GM18498 (cell line): Measurements from ENCODE around the gene SPOCK2.
"Not testable (repeated sequence)": the region's sequence is repeated elsewhere in the genome, so short reads cannot be mapped to it uniquely, and the experiment has no call there.

Experiments used
- ATAC-seq: cut with Tn5 transposase; IDR thresholded peaks from one replicate; pipeline ENCODE4 v1.9.1; 2021; ENCODE audit warnings: mild to moderate bottlenecking, moderate library complexity; ENCODE audit not compliant: unreplicated experiment

The SPOCK2 gene

DNA sequence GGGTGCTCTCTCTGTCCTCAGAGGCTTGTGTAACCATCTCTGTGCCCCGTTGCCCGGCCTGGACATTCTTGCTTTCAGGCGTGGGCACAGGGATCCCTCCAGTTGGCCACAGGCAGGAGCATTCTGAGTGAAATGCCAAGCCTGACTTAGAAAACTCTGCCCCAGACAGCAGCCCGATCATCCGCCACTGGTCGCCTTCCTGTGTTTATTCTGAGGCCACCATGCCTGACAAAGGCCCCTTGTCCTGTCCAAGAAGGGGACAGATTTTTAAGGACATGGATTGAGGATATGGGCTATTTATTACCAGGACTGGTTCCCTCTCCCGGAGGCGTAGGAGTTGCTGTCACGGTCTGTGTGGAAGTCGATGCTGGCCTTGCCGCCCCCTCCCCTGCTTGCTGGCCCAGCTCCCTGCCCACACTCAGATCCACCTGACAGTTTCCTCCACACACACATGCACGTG is 54.3 kb downstream of the SPOCK2 start:
- no peak for ATAC-seq

DNA sequence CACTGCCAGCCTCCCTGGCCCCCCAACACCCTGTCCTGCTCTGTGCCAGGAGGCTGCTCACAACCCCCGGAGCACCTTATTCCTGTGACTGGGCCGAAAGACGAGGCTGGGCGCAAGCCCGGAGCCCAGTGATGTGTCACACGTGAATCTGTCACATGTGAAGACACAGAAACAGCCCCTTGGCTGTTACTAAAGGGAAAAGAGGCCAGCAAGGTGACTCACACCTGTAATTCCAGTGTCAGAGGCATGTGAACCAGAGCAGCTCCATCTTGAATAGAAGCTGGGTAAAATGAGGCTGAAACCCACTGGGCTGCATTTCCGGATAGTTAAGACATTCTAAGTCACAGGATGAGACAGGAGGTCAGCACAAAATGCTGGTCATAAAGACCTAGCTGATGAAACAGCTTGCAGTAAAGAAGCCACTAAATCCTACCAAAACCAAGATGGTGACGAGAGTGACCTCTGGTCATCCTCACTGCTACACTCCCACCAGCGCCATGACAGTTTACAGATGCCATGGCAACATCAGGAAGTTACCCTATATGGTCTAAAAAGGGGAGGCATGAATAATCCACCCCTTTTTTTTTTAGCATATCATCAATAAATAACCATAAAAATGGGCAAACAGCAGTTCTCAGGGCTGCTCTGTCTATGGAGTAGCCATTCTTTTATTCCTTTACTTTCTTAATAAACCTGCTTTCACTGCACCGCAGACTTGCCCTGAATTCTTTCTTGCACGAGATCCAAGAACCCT is 55.8 kb downstream of the SPOCK2 start:
- ATAC-seq: not testable (repeated sequence)

DNA sequence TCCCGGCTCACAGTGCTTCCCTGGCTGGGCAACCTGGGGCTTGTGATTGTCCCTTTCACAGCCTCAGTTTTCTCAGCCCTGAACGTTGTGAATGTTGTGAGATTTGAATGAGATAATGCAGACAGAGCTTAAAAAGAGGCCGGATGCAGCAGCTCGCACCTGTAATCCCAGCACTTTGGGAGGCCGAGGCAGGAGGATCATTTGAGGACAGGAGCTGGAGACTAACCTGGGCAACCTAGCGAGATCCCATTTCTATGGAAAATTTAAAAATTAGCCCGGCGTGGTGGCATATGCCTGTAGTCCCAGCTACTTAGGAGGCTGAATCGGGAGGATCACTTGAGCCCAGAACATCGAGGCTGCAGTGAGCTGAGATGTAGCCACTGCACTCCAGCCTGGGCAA is 56.6 kb downstream of the SPOCK2 start:
- ATAC-seq: no peak

DNA sequence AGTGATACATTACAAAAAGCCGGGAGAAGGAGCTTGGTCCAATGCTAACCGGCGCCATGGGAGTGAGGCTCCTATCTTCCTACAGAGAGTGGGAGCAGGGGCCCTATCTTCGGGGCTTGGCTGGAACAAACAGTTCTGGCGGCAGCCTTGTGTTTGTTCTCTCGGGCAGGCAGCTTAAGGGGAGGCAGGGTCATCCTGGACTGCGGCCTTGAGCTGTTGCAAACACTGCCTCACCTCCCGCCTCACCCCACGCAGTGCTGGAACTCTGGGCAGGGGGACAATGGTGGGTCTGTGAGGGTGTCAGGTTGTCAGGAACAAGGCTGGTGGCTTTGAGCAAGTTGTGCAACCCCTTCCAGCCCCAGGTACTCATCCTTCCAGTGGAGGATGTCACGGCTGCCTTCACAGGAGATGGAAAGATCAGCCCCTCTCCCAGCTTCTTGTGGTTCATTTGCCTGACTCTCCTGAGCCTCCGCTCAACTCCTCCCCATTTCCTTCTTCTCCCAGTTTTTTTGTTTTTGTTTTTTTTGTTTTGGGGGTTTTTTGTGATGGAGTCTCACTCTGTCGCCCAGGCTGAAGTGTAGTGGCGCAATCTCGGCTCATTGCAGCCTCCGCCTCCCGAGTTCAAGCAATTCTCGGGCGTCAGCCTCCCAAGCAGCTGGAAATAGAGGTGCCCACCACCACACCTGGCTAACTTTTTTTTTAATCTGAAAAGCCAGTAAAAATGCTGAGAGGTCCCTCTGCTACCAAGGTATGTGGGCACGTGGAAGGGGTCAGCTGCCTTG is 57.4 kb downstream of the SPOCK2 start:
- ATAC-seq: no peak

DNA sequence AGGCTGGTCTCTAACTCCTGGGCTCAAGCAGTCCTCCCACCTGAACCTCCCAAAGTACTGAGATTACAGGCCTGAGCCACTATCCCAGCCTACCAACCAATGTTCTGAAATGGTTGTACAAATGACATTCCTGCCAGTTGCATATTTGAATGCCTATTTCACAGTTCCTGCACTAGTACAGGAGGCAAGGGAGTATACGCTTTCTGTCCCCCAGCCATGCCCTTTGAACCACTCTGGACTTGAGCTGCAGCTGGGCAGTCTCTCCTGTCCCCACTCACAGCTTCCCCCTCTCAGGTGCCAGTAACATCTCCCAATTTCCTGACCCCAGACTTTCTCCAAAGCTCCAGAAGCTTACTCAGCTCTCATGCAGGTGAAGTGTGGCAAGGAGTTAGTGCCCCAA is 58.9 kb downstream of the SPOCK2 start:
- ATAC-seq: no peak

DNA sequence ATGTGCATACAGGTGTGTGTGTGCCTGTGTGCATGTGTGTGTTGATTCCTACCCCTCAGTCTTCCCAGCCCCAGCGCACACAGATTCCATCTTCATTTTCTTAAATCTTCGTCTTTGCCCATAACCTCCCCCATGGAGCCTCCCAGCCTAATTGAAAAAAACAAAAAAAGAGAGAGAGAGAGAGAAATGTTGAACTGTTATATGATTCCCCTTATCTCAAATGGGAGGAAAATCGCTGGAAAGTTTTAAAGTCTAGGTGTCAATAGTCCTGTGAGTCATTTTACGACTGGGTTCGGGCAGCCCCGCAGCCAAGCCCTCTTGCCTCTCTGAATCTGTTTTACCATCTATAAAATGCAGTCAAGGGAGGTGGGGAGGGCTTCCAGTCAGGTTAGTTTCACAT is 60.9 kb downstream of the SPOCK2 start:
- no peak for ATAC-seq

DNA sequence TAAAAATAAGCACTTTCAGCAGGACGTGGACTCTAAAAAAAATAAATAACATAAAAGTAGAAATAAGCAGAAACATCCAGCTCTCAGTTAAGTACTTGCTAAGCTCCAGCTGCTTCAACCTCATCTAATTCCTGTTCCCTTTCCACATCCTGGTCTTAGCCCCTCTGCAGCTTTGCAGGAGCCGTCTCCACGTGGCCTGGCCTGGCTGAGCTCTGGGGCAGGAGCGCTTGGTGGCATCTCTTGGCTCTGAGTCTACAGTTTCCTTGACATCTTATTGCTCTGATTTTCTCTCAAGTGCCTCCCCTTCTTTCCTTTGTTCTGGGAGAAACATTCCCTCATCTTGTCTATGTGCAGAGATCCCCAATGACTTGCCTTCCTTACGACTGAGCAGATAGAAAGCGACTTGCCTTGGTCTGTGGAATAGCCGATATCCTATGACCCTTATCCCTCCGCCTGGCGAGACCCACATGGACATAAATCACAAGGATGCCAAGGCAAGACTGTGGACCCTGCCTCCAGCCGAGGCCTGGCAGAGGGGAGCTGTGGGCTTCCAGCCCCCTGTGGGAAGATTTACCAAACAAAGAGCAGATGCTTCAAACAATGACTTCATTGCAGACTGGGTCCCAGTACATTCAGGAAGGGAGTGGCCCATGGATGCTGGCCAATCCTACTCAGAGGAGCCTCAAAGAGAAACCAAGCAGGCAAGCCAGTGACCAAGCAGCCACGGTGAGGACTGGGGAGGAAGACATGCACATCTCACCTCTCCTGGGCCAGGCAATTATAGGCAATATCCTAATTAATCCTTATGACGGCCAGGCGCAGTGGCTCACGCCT is 61.9 kb downstream of the SPOCK2 start:
- ATAC-seq: no peak

DNA sequence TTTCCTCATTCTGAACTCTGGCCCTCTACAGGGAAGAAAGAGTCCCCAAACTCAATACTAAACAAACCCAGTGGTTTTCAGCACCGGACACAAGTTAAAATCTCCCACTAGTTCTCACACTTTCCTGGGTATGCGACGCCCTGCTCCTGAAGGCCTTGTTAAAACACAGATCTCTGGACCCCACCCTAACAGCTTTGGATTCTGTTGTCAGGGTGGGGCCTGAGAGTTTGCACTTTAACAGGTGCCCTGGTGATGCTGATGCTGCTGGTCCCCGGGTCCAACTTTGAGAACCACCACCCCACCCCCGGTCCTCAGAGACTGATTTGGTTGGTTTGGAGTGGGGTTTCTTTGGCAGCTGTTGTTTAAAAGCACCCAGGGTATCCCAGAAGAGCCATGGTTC is 62.5 kb downstream of the SPOCK2 start:
- no peak for ATAC-seq

DNA sequence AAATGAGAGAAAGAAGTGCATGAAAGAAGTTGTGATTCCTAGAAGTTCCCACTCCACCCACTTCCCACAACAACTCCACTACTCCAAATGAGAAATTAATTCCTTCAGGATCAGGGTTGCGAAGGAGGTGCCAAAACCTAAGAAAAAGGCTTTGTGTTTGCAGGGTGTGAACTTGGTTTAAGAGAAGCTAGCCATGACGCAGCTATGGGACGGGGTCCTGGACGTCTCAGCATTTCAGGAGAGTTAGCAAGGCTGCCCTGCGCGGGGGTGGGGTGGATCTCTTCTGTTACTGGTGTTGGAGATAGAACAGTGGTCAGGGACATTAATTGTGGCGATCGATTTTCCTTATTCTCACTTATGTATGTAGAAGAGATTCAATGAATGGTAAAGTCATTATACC is 63.0 kb downstream of the SPOCK2 start:
- no peak for ATAC-seq

DNA sequence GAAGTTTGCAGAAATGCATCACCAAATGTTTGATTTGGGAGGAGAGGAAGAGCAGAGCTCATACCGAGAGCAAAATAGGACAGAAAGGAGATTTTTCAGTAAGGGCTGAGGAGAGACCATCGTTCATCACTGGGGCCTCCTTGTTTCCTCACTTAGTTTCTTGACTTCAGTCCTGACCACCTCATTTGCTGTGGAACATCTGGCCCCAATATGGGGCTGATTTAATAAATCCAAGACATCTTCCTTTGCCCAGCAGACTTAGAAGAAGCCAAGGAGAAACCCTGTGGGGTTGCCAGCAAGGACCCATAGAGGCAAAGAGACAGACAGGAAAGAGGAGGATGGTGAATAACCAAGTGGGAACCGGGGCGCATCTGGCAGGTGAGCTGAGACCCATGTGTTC is 63.8 kb downstream of the SPOCK2 start:
- no peak for ATAC-seq

DNA sequence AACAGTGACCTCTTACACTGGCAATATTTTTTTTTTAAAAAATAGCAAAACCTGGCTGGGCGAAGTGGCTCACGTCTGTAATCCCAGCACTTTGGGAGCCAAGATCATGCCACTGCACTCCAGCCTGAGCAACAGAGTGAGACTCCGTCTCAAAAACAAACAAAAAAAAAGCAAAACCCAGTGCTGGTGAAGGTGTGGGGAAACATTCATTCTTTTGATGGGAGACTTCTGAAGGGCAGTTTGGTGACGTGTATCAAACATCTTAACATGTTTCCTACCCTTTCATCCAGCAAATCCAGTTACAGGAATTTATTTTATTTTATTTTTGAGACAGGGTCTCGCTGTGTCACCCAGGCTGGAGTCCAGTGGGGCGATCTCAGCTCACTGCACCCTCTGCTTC is 66.1 kb downstream of the SPOCK2 start:
- no peak for ATAC-seq

DNA sequence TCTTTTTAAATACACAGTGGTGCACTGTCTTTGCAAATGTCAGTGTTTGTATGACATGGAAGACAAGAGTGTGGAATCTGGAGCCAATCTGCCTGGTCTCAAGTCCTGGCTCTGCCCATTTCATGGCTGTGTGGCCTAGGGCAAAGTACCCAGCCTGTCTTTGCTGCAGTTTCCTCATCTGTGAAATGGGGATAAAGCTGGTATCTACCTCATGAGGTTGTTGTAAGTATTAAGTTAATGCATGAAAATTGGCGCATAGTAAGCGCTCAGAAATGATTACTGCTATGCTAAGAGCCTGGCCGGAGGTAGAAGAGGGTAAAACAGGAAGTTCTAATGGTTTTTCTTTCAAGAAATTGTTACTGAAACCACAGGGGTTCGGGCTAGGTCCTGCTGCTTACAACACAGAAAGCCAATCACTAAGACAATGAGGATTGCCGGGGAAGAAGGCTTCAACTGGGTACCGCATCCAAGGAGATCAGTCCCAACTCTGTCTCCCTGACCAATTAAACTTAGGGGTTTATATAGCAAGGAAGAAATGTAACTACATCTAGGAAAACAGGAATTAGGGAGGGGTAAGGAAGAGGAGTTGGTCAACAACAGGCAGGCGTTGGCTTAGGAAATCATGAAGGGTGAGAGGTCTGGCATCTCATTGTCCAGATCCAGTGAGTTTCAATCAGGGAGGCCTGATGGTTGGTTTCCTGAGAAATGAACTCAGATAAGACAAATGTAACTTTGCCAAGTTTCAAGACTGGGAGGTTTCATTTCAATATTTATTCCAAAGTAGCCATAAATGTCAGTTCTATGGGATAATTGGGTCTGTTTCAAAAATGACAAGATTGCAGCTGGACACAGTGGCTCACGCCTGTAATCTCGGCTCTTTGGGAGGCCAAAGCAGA is 67.2 kb downstream of the SPOCK2 start:
- ATAC-seq: no peak

DNA sequence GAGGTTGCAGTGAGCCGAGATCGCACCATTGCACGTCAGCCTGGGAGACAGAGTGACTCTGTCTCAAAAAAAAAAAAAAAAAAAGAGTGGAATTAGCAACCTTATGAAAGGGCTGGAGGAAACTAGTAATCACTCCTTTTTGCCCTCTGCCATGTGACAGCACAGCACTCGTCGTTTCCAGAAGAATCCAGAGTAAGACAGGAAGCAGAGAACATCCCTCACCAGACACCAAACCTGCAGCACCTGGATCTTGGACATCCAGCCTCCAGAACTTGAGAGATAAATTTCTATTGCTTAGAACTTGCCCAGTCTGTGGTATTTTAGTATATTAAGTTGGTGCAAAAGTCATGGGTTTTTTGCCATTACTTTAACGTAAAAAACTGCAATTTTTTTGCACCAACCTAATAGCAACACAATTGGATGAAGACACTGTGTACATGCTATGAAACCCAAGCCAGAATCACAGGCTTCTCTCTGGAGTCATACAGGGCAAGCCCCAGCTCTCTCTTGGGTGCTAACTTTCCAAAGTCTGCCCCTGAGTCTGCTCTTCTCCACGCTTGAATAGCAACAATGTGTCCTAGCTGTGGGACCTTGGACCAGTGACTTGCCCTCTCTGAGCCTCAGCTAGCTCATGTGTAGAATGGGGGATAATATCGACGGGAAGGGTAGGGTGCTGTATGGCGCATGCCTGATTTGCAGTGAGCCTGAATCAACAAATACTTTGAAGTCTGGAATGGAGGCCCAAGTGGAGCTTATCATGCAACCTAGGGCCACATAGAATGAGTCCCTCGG is 69.1 kb downstream of the SPOCK2 start:
- ATAC-seq: no peak

DNA sequence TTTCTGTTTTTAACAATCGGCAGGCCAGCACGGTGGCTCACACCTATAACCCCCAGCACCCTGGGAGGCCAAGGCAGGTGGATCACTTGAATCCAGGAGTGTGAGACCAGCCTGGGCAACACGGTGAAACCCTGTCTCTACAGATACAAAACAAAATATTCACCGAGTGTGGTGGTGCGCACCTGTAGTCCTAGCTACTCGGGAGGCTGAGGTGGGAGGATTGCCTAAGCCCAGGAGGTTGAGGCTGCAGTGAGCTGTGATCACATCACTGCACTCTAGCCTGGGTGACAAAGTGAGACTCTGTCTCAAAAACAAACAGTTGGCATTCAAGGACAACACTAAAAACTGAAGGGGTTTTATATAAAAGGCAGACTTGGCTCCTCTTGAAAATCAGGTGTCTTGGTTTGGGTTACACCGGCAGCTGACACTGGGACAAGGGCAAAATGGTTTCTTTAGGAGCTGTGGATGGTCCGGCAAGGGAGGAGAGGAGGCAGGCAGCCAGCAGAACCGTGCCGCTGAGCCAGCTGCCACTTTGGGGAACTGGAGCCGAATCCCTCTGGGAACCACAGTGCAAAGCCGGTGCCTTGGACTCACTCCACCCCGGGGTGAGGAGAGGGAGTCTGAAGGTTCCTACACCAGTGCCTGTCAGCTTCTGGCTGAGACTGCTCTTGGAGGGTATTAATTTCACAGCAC is 71.6 kb downstream of the SPOCK2 start:
- no peak for ATAC-seq

DNA sequence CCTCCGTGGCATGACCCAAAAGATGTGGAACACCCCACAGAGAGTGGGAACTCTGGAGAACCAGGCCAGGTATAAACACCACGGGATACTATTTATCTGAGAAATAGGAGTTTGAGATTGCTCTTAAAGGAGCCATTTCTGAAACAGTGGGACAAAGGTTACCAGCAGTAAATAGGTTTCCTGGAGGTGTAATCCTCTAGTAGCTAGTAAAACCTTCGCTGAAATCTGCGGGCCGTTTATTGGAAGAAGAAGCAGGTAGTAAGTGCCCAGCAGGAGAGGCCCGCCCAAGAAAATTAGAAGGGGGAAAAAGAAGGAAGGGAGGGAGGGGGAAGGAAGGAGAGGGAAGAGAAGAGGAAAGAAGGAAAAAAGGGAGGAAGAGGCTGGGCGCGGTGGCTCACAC is 72.5 kb downstream of the SPOCK2 start:
- ATAC-seq: no peak

DNA sequence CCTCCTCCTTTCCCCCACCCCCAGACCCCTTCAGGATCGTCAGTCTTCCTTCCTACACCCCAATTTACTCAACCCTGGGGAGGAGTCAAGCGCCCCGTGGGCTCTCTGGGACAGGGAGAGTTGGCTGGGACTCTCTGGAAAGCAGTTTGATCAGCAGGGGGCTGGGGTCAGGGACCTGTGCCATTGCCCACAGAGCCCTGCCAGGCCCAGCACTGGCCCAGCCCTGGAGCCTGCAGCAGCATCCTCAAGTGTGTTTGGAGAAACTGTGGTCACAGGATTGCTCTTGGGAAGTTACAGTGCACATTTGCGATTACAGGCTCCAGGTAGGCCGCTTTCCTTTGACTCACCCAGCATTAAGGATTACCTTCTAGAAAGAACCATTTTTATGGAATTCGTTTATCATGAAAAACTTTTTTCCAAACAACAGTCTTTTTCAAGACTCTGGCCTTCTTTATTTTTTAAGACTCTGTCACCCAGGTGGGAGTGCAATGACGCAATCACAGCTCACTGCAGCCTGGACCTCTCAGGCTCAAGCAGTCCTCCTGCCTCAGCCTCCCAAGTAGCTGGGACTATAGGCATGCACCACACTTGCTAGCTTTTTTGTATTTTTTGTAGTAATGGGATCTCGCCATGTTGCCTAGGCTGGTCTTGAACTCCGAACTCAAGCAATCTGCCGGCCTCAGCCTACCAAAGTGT is 73.4 kb downstream of the SPOCK2 start:
- no peak for ATAC-seq

DNA sequence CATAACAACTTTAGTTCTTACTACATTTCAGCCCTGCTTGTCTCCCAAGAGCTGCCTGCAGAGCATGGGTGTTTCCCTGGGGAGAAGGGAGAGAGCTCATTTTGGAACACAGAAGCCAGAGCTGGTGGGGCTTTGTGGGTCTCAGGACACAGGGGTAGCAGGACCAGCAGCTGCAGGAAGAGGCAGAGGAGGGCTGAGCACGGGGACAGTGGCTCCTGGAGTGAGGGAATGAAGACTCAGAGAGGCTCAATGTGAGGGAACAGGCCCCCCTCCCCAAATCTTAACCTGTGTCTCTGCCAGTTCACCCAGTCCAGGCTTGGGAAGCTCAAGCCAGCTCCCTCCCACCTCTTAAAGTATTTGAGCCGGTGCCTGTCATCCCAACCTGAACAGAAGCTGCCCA is 74.2 kb downstream of the SPOCK2 start:
- no peak for ATAC-seq

DNA sequence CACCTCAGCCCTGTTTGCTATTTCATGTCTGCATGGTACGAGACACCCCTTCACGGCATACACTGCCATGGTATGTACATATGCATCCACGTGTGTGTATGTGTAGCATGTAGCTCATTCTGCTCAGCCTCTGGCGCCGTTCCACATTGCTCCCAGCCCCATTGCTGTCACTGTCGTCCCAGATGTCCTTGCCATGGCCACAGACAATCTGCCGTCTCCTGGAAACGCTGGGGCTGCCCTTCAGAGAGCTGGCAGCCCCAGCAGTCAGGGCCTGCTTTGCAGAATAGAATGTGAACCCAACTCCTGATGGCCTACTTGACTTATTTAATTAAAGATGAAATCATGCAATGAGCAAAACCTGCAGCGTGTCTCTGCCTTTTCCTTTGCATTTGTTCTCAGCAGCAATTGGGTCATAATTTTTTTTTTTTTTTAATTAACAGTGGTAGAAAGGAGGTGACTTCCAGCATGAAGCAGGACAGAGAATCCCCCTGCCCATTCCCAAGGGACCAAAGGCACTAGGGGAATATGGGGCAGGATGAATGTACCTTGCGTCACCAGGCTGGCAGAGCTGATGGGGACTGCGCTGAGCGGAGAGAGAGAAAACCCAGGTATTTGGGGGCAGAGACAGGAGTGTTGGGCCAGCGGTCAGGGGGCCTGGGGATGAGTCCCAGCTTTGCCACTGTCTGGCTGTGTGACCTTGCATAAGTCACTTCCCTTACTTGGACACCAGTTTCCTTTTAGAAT is 75.0 kb downstream of the SPOCK2 start:
- ATAC-seq: no peak
